HG03432 (cell line): Measurements from ENCODE around the gene ZNF57.
A peak's percentile ranks its signal among the peaks of the same experiment; 100 is the strongest.
"Not testable (repeated sequence)": the region's sequence is repeated elsewhere in the genome, so short reads cannot be mapped to it uniquely, and the experiment has no call there.

ENCODE experiments used
- ATAC-seq: cut with Tn5 transposase; IDR thresholded peaks from one replicate; pipeline ENCODE4 v1.9.1; 2021; ENCODE audit warnings: mild to moderate bottlenecking, moderate library complexity; ENCODE audit not compliant: unreplicated experiment

ZNF57 gene

DNA sequence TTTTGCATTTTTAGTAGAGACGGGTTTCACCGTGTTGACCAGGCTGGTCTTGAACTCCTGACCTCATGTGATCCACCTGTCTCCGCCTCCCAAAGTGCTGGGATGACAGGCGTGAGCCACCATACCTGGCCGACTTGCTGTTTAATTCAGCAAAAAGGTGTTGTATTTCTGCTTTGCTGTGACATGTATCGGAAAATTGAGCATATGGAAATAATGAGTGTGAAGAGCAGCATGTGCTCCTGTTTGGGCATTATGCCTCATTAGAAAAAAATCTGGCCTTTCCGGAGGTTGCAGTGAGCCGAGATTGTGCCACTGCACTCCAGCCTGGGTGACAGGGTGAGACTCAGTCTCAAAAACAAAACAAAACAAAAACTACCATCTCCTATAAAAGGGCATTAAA lies 10.2 kb upstream of the ZNF57 start:
- not testable (repeated sequence) for ATAC-seq

DNA sequence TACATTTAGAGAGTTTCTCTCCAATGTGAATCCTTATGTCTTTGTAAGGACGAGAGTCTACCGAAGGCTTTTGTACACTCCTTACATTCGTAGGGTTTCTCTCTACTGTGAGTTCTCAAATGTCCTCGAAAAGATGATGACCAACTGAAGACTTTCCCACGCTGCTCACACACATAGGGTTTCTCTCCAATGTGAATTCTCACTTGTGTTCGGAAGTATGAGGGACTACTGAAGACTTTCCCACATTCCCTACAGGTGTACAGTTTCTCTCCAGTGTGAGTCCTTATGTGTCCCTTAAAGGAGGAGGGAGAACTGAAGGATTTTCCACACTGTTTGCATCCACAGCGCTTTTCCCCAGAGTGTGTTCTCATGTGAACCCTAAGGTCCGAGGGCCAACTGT lies 4.0 kb upstream of the ZNF57 start:
- no peak for ATAC-seq

- no peak for ATAC-seq
Measured at GRCh38 chr19:2902590-2903218, 2.0 kb downstream of the ZNF57 start.

DNA sequence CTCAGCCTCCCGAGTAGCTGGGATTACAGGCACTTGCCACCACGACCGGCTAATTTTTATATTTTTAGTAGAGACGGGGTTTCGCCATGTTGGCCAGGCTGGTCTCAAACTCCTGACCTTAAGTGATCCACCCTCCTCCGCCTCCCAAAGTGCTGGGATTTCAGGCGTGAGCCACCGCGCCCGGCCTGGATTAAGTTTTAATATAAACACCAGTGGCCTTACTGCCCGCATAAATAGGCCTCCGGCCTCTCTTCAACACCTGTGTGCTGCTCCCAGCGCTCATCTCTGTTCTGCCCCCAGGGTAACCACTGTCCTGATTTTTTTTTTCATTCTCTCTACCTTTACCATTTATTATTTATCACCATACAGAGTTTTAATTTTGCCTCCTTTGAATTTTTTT lies 2.6 kb downstream of the ZNF57 start:
- ATAC-seq, result not testable (repeated sequence)

DNA sequence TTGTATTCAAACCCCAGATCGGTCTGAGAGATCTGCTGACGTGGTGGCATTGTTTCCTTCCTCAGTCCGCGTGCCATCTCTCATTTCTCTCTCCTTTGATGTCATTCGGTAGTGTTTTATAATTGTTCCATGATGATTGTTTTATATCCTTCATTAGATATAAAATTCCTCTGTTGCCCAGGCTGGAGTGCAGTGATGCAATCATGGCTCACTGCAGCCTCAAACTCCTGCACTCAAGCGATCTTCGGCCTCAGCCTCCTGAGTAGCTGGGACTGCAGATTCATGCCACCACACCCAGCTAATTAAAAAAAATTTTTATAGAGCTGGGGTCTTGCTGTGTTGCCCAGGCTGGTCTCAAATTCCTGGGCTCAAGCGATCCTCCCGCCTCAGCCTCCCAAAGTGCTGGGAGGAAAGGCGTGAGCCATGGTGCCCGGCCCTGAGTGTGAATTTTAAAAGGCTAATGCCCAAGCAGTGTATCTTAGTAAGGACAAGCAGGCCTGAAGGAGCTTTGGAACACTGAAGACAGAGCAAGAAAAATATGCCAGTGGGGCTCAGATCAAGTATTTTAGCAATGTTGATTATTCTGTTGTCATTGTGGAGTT lies 5.3 kb downstream of the ZNF57 start:
- no peak for ATAC-seq

- ATAC-seq, result no peak
Measured at GRCh38 chr19:2906631-2907195, 6.0 kb downstream of the ZNF57 start.

DNA sequence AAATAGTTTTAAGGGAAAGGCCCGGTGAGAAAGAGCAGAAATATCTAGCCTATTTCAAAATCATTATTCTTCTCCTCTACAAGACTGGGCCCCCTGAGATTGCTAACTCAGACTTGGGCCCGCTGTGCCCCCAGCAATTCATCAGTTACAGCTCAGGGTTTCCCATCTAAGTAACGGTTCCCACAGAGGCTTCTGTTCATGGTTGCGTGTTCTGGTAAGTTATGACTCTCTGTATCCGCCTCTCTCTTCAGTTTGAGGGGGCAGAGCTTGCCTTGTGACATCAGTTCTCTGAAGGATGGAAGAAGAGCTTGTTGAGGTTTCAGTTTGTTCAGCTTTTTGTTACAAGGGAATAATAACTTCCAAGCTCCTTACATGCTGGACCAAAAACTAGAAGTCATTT lies 11.6 kb downstream of the ZNF57 start:
- no peak for ATAC-seq

DNA sequence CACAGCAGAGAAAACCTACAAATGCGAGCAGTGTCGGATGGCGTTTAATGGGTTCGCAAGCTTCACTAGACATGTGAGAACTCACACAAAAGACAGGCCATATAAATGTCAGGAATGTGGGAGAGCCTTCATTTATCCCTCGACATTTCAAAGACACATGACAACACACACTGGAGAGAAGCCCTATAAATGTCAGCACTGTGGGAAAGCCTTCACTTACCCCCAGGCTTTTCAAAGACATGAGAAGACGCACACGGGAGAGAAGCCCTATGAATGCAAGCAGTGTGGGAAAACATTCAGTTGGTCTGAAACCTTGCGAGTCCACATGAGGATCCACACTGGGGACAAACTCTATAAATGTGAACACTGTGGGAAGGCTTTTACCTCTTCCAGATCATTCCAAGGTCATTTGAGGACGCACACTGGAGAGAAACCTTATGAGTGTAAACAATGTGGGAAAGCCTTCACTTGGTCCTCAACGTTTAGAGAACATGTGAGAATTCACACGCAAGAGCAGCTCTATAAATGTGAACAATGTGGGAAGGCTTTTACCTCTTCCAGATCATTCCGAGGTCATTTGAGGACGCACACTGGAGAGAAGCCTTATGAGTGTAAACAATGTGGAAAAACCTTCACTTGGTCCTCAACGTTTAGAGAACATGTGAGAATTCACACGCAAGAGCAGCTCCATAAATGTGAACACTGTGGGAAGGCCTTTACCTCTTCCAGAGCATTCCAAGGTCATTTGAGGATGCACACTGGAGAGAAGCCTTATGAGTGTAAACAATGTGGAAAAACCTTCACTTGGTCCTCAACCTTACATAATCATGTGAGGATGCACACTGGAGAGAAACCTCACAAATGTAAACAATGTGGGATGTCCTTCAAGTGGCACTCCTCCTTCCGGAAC lies 16.8 kb downstream of the ZNF57 start:
- no peak for ATAC-seq

DNA sequence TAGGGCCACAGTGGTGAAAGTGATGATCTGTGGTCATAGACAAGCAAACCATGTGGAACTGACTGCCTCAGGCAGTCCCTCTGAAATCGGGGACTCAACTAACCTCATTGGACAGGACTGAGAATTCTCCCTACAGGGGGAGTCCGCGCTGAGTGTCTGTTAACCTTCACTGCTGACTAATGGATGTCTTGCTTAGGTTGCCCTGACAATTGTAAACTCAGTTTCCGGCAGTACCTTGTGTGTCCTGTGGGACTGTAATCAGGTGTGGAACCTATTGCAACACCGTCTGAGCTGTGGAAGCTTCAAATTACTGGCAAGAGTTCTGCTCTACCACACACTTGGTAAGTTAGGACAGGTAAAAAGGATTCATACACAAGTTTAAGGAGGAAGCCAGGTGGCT lies 22.3 kb downstream of the ZNF57 start:
- no peak for ATAC-seq

DNA sequence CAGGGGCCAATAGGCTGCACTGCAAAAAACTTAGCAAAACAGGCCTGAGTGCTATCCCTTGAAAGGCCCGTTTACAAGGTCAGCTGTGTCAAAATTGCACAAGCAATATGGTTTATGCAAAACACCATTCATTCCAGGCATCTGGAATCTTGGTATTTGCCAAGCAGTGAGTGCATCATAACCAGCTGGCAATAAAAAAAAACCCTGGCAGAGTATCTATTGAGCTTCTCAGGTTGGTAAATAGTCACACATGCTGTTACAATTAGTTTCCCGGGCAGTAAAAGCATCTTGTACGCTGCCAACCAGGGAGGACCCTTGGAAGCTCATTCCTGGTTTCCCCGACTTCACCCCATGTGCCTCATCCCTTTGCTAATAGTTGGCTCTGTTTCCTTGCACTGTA lies 22.8 kb downstream of the ZNF57 start:
- no peak for ATAC-seq

DNA sequence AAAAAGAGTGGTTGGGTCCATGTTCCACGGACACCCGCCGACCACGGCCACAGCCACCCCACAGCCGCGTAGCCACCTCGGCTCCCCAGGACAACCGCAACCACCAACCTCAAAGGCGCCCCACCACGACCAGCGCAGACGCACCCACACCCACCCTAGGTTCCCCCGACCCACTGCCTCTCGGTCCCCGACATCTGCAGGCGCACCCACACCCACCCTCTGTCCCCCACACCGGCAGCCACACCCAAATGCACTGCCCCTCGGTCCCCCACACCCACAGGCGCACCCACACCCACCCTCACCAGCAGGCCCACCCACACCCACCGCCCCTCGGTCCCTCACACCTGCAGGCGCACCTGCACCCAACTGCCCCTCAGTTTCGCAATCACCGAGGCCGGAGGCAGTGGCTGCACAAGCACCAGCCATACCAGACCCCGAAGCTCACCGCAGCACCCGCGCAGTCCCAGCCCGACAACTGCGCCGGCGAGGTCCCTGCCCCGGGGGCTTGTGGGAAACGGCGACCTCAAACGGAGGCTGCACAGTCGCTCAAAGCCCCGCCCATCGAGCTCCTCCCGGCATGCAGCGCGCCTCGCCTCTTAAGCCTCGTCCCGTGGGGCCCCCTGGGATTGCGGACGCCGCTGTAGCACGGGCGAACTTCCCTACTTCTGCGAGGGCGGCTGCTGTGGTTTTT lies 25.8 kb downstream of the ZNF57 start:
- no peak for ATAC-seq

GRCh38 chr19:2927032-2927430 lies 26.3 kb downstream of the ZNF57 start:
- ATAC-seq, result no peak

- ATAC-seq, result no peak
Measured at GRCh38 chr19:2933490-2933910, 32.8 kb downstream of the ZNF57 start.

DNA sequence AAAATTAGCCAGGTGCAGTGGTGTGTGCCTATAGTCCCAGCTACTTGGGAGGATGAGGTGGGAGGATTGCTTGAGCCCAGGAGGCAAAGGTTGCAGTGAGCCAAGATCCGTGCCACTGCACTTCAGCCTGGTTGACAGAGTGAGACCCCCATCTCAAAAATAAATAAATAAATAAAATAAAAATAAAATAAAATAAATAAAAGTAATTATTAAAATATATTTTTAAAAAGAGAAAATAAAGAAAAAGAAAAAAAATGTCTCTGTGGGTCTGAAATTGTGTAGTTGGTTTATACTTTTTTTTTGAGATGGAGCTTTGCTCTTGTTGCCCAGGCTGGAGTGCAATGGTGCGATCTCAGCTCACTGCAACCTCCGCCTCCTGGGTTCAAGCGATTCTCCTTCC lies 35.1 kb downstream of the ZNF57 start:
- not testable (repeated sequence) for ATAC-seq

DNA sequence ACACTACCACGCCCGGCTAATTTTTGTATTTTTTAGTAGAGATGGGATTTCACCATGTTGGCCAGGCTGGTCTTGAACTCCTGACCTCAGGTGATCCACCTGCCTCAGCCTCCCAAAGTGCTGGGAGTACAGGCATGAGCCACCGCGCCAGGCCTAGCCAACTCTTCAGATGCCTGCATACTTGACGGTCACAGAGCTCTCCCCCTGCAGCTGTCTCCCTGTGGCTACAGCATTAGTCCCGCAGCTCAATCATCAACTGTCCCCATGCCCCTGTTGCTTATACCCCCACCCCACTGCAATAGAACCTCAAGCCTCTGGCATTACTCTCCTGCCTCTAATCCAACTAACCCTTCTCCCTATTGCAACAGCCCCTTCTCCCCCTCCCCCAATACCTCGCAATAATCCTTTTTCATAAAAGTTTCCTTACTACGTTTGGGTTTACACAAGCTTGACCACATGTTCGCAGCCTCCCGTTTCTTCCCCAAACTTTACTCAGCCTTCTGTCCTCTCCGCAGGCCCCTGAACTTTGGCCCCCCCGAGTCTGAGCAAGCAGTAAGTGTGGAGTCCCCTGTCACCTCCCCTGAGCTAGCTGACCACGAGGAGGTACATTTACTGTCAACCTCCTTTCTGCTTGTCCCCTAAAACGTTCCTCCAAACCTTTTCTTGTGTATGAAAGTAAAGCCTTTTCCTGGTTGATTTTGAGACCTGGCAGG lies 42.4 kb downstream of the ZNF57 start:
- ATAC-seq, result no peak

- peak; percentile 11 for ATAC-seq
Measured at GRCh38 chr19:2944403-2944774, 43.7 kb downstream of the ZNF57 start.

DNA sequence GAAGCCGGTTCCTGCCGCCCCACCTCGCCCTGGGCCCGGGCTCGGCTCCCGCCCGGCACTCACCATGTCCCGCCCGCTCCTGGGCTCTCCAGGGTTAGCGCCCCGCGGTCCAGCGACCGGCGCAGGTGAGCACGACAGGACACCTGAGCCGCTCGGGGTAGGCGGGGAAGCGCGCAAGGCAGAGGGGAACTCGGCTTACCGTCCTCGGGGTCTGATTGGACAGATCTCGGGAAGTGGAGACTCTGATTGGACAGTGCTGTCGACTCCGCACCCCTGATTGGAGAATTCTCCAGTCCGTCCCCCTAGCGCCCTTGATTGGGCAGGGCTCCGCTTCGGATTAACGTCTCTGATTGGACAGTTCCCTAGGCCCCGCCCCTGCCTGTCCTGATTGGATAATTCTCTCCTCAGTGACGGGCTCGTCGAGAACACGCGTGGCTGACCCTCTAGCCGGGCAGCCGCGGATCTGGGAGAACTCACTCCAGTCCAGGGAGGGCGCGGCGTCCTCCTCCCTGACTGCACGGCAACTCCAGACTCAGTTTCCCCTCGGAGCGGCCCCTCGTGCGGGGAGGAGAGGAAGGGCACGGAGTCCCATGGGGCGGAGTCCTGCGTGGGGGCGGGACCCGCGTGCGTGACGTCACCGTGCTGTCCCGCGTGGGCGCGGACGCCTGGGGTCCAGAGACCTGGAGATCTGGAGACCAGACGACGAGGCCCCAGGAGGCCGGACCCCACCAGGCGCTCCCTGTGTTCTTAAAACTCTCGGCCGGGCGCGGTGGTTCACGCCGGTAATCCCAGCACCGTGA lies 44.2 kb downstream of the ZNF57 start, which contains the start of gene ZNF77:
Gene ZNF77 (minus strand): TSS at position 197 of the 800 bp plus-strand sequence. CDS start 131 bp downstream, at position 66.
- peak; percentile 91 for ATAC-seq

- ATAC-seq, result no peak
Measured at GRCh38 chr19:2945575-2946184, 45.0 kb downstream of the ZNF57 start.

DNA sequence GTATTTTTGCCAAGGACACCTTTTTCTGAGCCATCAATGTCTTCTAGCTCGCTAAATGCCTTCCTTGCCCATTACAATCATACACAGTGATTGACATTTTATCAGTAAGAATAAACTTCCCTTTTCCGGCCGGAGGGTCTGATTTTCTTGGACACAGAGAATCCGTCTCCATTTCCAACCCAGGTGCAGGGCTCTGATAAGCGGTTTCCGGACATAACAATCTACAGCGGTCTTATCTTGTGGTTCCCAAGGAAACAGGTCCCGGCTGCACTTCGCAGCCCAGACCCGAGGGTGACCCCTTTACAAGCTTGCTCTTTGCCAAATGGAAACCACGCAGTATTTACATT lies 49.2 kb downstream of the ZNF57 start:
- peak; percentile 1 for ATAC-seq
